DMS153 treated with DMSO at 0.1 percent for 48 hours (cell line): ENCODE measurements around the gene CENPO.

Experiments used
- DNase-seq: peaks from one replicate; lab custom pipeline; 2025; ENCODE audit not compliant: unreplicated experiment; lab: John Stamatoyannopoulos, UW

CENPO gene, protein sequence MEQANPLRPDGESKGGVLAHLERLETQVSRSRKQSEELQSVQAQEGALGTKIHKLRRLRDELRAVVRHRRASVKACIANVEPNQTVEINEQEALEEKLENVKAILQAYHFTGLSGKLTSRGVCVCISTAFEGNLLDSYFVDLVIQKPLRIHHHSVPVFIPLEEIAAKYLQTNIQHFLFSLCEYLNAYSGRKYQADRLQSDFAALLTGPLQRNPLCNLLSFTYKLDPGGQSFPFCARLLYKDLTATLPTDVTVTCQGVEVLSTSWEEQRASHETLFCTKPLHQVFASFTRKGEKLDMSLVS

DNA sequence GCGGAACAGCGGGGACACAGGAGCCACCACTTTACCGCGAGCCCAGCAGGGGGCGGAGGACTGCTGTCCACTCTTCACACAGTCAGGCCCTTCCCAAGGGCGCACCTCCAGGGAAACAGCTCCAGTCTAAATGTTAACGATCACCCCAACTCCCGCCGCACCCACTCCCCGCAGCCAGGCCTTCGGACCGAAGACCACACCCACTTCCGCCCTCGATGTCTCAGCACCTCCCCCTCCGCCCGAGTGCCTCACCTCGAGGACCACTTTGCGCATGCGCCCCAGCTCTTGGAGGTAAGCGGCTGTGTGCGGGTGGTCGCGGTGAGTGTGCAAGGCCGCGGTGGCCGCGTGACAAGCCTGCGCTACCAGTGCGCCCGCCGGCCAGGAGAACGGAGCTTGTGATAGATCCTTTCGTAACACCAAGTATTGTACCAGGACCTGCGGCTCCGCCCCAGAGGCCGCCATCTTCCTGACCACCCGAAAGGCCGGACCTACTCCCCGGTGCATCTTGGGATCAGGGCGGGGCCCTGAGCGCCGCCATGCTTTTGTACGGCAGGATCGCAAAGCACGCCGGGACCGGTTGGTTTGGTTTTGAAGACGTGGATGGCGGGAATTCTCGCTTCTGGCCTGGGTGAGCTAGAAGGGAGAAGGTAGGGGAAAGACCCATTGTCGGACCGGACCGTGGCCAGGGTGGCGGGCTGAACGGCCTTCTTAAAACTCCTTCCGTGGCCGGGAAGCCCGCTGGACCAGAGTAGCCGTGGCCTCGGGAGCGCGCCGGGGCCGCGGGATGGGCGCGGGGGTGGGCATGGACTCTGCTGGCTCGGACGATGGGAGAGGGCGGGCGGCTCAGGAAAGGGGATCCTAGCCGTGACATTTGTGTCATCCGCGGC is at the start of gene CENPO, which contains the start of gene PTRHD1:
Gene CENPO (plus strand): TSS at position 552 of the 887 bp plus-strand sequence. CDS start 495 bp downstream, outside the sequence.
Gene PTRHD1 (minus strand): TSS at position 518 of the 887 bp plus-strand sequence. CDS start 14 bp downstream, at position 504.
- peak; percentile 99 for DNase-seq

DNA sequence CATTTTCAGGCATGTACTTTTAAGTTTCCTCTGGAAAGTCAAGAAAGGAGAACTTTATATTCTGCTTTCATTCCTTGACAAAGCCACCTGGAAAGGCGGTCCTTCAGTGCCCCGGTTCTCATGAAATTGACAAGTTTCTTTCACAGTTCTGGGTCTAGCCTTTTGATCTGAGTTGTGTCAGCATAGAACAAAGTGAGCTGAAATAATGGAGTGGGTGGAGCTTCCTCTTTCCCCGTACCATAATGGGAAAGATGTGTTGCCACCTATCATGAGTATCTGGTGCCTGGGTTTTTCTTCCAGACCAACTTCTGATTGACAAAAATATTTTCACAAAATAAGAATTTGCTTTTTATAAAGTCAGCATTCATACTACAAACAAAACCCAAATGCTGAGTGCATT is 49.3 kb upstream of the CENPO start:
- no peak for DNase-seq

DNA sequence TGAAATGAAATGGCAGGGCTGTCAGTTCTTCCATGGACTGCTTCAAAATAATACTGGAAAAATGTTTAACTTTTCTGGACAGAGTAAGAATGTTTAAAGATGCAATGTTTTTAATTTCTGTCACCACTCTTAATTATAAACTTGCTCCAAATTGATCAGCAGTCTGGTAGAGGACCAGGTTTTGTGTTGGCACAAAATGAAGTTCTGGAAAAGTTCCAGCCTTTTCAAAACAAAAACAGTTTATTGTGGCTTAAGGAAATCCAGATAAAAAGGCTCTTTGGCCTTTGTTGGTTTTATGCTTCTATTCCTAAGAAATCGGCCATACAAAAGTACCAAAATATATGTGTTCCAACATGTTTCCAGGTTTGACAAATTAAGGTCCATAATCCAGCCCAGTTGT is 48.9 kb upstream of the CENPO start:
- no peak for DNase-seq

DNA sequence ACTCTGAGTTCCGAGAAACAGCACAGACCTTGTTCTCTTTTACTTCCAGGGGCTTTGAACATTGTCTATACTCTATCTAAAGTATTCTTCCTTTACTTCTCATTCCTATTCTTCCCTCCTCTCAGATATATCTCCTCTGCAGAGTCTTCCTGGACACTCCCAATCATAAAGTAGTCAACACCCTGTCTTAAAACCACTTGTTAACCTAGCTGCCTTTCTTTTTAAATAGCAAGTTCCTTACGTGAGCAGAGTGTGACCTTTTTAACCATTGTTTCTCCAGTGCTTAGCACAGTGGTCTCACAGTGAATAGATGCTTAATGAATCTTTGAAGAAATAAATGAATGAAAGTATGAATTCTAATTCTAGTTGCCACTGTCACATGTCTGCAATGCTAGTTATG is 47.4 kb upstream of the CENPO start:
- no peak for DNase-seq

DNA sequence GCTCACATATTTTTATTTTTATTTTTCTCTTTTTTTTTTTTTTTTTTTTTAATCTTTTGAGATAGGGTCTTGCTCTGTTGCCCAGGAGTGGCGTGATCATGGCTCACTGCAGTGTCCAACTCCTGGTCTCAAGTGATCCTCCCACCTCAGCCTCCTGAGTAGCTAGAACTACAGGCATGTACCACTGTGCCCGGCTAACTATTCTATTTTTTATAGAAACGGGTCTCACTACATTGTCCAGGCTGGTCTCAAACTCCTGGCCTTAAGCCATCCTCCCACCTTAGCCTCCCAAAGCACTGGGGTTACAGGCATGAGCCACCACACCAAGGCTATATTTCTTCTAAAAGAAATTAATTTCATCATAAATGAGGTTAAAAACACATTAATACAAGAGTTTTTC is 45.9 kb upstream of the CENPO start:
- DNase-seq = no peak

DNA sequence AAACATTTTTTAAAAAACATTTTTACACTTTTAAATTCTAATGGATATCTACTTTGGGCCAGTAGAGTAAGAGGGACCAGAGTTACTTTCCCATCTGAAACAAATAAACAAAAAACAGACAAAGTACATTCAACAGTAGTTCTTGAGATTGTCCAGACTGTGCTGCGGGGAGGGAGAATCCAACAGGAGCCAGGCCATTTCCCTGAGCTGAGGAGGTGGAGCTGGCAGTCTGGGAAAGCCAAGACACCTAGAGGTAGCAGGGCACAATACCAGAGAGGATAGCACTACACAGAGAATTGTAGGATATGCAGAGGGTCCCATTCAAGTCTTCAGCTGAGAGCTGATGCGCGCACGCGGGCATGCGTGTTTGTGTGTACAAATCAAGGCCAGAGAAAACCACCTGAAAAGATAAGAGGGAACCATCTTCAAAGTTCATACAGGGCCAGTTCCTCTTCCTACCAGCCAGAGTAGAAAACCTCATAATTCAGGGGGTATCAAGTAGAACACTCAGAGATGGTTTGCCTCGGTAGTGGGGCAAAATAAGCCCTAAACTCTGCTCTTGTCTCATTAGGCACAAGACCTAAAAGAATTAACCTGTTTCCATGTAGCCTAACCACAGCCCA is 44.0 kb upstream of the CENPO start:
- DNase-seq = no peak

DNA sequence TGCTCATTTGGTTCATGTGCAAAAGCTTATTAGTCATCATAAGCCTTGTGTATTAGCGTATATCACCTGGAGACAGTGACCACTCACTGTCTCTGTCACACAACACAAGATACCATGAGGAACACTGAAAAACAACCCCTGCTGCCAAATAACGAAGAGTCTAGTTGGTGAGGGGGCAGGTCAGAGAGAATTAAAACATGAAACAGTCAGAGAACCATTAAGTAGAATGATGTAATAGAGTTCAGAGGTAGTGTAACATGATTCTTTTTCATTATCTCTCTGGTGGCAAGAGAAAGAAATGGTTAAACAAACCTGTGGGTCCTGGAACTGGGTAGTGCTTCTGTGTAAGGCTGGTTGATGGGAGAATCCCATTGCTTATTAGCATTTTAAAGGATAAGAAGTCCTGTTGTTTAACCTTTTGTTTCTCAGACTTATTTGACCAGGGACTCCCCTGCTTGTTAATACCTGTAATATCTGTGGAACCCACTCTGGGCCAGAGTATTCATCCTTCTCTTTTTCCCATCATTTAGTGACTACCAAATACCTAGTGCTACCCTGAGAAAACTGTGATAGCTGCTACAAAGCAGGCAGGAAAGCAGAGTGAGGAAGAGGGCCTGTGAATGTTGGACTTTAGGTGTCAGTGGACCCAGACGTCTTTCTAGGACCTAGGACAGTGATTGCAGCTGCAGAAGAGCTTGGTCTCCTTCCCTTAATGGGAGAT is 38.1 kb upstream of the CENPO start:
- peak; percentile 49 for DNase-seq

DNA sequence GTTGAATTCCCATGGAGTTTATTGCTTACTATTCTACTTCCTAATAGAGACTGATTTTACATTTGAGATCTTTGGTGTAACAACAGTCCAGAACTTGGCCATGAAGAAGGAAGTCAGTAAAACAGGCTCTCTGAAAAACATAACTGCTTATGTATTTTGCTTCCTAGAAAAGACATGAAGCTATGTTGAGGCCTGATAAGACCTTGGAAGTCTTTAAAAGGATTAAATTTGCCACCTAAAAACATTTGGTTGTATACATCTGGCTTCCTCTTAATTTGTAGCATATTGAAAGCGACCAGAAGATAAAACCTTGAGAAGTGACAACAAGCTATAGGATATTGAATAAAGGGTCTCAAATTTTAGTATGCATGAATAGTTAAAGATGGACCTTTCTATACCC is 36.4 kb upstream of the CENPO start:
- DNase-seq = no peak

DNA sequence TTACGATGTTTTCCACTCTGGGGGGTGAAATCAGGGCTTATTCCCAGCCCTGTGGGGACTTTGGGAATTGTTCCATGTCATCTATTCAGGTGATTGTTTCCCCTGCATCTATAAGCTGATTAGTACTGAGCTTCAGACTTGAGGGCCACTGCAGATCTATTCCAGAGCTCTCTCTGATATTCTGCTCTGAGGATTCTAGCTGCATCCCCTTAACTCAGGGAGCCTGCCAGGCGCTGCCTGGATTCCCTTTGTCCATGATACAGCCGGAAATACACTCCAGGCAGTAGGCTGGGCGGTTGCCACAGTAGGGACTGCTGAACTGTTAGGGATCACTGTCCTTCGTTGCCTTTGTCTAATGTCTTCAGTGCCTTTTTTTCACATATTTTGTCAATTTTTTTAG is 31.4 kb upstream of the CENPO start:
- no peak for DNase-seq

DNA sequence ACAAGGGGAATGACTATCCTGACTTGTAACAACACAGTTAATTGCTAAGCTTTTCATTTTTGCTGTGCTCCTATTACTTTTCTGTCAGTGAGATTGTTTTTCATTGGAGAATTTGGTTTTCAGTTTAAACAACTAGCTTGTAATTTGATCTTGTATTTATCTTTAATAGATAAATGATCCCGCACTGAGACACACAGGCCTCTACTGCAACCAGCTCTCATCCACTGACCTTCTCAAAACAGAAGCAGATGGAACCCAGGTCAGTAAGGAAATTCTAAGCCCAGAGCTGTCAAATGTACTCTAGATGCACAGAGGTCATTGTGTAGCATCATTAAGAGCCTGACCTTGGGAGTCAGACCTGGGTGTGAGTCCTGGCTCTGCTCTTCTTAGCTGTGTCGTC is 30.7 kb upstream of the CENPO start:
- DNase-seq = no peak

DNA sequence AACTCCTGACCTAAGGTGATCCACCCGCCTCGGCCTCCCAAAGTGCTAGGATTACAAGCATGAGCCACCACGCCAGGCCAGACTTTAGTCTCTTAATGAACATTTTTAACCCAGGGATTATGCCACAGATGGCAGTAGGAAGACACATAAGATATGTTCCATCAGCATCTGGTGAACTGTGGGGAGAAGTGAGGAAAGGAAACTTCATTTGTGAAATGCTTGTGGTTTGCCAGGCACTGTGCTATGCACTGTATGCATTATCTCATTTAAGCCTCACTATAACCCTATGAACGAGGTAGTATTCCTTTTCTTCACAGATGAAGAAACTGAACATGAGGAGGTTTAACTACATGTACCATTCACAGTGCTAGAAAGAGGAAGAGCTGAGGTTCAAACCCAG is 29.4 kb upstream of the CENPO start:
- no peak for DNase-seq

DNA sequence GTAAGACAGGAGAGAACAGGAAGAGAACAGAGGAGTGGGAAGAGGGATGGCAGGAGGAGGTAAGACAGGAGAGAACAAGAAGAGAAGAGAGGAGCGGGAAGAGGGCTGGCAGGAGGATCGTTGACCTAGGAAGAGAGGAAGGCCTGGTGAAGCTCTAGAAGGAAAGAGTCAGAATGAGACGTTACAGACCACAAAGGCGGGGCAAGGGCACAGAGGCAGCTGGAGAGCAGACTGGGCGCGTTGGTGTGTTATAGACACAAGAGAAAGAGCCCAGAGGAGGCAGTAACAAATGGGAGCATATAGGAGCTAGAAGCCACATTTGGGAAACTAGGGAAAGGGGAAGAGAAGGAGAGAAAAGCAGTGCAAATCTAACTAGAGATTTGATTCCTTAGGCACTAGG is 26.6 kb upstream of the CENPO start:
- DNase-seq = no peak

DNA sequence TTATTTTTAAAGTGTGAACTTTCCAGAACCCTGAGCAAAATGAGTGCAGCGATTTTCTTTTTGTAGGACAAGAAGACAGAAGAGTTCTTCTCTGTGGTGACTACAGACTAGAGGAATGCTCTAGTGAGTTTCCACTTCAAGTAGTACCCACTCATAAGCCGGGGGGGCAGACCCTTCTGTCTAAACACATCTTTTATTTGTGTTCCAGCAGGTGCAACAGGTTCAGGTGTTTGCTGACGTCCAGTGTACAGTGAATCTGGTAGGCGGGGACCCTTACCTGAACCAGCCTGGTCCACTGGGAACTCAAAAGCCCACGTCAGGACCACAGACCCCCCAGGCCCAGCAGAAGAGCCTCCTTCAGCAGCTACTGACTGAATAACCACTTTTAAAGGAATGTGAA is 25.2 kb upstream of the CENPO start:
- DNase-seq = no peak

DNA sequence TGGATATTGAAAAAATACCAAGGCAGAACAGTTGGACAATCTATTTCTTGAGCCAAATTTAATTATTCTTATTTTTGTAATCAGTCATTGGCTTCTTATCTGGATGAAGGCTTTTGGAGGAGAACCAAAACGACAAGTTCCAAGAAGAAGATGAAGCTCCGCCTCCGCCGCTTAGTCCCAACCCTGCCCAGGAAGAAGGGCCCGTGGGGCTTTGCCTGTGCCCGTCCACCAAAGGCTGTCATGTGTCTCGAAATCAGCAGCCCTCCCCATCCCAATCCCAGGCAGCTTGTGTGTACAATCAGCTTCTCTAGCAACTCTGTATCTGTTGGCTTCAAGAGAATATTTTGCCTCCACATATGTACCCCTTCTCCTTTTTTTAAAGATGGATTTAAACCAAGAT is 24.6 kb upstream of the CENPO start:
- DNase-seq = no peak

DNA sequence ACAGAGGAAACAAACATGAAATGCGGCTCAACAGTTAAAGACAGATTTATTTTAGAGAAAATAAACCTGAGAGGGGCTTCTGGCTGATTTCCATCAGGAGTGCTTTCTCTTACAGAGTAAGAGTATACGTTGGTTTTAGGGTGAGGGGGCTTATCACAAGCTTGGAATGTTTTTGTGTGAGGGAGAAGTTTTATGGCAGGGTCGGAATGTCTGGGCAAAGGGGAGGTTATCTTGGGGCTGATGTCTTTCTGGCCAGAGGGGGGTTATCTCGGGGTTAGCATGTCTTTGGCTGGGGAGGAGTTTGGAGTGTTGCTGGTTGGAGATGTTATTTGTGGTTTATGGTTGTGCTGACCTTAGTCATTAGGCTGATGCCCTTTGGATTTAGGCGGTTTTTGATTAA is 22.2 kb upstream of the CENPO start:
- no peak for DNase-seq

DNA sequence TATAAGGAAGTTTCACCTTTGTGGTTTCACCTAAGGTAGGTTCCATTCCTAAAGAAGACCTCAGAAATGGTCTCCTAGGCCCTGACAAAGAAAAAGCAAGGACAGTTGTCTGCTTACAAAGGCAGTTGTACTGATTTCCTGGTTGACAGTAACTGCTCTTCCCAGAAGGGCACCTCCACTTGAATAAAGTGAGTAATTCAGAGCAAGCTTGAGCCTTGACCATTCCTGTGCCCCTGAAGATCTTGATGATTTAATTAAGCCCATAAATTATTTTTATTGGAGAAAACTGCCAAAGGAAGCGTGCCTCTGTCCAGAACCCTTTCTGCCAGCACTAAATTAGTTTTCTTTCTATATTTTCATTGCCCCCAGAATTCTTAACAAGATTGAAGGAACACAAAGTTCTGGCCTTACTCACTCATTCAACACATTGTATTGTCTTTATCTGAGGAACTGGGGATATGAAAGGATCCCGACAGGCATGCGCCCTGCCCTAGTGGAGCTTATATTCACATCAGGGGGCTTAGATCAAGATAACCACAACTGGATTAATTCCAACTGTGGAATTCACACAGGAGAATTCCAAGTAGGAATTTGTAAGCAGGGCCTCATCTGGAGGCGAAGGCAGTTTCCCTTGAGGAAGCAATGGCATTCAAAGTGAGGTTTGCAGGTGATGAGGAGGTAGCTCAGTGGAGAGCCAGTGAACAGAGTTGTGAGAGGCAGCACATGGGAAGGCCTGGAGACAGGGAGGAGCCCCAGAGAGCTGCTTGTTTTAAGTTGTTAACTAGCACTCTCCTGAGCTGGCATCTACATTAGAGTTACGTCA is 21.2 kb upstream of the CENPO start:
- no peak for DNase-seq

DNA sequence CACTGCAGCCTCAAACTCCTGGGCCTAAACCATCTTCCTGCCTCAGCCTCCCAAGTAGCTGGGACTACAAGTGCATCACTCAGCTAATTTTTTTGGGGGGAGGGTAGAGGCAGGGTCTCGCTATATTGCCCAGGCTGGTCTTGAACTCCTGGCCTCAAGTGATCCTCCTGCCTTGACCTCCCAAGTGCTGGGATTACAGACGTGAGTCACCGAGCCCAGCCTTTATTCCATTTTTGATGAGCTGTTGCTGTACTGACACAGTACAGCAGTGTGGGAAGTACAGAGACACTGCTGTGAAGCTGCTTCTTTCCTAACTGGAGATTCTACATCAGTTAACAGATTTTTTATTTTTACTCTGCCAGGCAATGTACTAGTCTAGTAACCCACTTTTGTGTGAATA is 18.9 kb upstream of the CENPO start:
- no peak for DNase-seq

DNA sequence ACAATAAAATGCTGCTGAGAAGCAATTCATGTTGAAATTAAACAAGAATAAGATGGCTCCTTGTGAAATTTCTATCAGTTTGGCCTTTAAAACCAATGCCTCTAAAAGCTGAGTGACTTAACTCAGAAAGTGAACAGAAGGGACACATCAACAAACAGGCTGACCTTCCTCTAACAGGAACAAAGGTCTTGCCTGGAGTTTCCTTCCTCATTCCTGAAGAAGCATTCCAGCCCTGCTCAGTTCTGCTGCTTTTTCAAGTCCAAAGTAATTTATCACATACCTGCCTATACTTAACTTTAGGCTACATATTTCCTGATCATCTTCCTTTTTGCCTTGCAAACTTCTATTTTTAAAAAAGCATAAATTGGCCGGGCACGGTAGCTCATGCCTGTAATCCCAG is 14.1 kb upstream of the CENPO start:
- no peak for DNase-seq

DNA sequence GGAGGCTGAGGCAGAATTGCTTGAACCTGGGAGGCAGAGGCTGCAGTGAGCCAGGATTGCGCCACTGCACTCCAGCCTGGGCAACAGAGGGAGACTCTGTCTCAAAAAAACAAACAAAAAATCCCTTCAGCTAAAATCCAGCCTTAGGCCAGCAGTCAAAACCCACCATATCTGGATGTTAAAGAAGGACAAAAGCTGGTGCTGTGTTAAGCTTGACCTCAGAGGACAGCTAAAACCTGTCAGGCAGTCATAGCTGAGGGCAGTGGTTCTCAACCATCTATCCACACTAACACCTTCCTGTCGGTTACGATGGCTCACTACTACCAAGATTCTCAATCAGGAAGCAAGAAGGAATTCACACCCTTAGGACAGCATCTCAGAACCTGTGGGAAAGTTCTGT is 9.6 kb upstream of the CENPO start:
- no peak for DNase-seq

DNA sequence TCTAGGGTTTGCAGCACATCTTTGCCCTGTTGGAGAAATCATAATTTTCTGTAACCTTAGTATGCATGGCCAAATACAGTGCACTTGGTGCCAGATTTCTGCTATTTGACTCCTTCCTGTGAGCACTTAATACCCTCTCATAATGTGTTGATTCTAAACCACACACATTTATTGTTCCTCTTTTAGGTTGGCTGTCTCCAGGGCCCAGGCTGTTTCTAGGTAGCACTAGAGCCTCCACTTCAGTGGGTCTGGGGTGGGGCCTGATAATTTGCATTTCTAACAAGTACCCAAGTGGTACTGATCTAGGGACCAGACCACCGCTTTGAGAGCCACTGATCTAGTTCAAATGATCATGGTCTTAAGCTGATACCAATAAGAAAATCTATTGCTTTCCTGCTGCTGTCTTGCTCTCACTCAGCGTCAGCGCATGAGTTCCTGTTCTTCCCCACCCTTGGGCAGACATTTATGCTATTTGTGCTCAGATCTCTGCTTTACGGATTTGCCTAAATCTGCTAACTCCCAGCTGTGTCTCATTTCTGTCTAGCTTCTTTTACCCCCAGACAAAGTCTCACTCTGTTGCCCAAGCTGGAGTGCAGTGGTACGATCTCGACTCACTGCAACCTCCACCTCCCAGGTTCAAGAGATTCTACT is 7.4 kb upstream of the CENPO start:
- peak; percentile 33 for DNase-seq
